ENCODE measurements around the gene INPP5D. TPM values are rescaled to one million over a fixed set of nuclear protein-coding genes. Genes with fewer than 3 reads are reported as not detected.

Gene INPP5D
- total and polyA plus RNA-seq, 2 of the 8 experiments (the other 6 are each of a cell fraction or from before 2014, with no cell fraction given): 4.5 to 7.1 TPM

- Histone ChIP-seq H2BK120ac (replicated peaks; ENCODE audit: low read depth, low read length) (no peak overlapping the region), H2BK5ac (ENCODE audit: low read depth, low read length) (no peak overlapping the region), H3K4me1 (replicated peaks in 1 of 4; ENCODE audit: control insufficient read depth in 3 of 4, insufficient read depth in 4 of 4, low read length in 3 of 4) (peaks cover 0 to 5% (median 0%) of the 10 kb centered on the region in 4 experiments; a peak in 6 of 7 replicates), H2BK15ac (ENCODE audit: low read length) (no peak overlapping the region), H2AFZ (ENCODE audit: low read length) (no peak overlapping the region), H3K27me3 (replicated peaks in 1 of 4; ENCODE audit: control insufficient read depth in 3 of 4, extremely low read depth in 1 of 4, insufficient read depth in 3 of 4, low read length in 3 of 4) (no peaks in the 10 kb centered on the region), H3K9me3 (ENCODE audit: insufficient read depth in 2 of 2, low read depth in 1 of 2, low read length in 1 of 2) (no peaks in the 10 kb centered on the region), H3K14ac (ENCODE audit: insufficient read length) (no peak overlapping the region), H3K36me3 (ENCODE audit: control insufficient read depth in 2 of 4, insufficient read depth in 4 of 4, low read length in 3 of 4) (no peaks in the 10 kb centered on the region; a peak in 2 of 8 replicates), H3K56ac (replicated peaks; ENCODE audit: insufficient read length, low read depth, low read length) (no peak overlapping the region), H3K79me1 (ENCODE audit: low read depth, low read length) (no peaks in the 10 kb centered on the region), H3K18ac (ENCODE audit: extremely low read depth, low read length) (no peak overlapping the region), H3K27ac (ENCODE audit: low read depth, low read length) (no peak overlapping the region), H2BK20ac (ENCODE audit: low read length) (0 out of 2 replicates have a peak overlapping the region, but pooled peaks have one; percentile 15), H4K20me1 (replicated peaks in 1 of 2; ENCODE audit: control insufficient read depth in 1 of 2, insufficient read depth in 2 of 2, low read length in 2 of 2) (no peaks in the 10 kb centered on the region), H4K5ac (ENCODE audit: insufficient read length, low read depth, low read length) (no peak overlapping the region), H2BK12ac (ENCODE audit: low read depth, low read length) (no peak overlapping the region), H3K23ac (ENCODE audit: insufficient read length) (no peak overlapping the region), H2AK5ac (ENCODE audit: low read depth, low read length) (no peak overlapping the region; the same call in 1 of the 2 replicates), H3K4me2 (ENCODE audit: insufficient read depth in 1 of 2, low read depth in 2 of 2, low read length in 2 of 2) (no peak overlapping the region), H3K4me3 (ENCODE audit: extremely low read depth in 1 of 4, insufficient read depth in 2 of 4, low read depth in 3 of 4, low read length in 4 of 4) (no peak overlapping the region), H4K8ac (ENCODE audit: extremely low read depth, insufficient read depth, low read length) (peak overlapping the region; percentile 38; the same call in 1 of the 2 replicates), H4K91ac (replicated peaks; ENCODE audit: insufficient read length, low read length) (no peak overlapping the region), H3K79me2 (ENCODE audit: control insufficient read depth in 1 of 2, insufficient read depth in 2 of 2, low read length in 2 of 2) (no peaks in the 10 kb centered on the region), H3K23me2 (ENCODE audit: low read depth, low read length) (no peaks in the 10 kb centered on the region), H3K4ac (replicated peaks; ENCODE audit: insufficient read length, low read depth, low read length) (no peak overlapping the region), H3K9ac (replicated peaks in 1 of 4; ENCODE audit: extremely low read depth in 1 of 4, low read depth in 3 of 4, low read length in 3 of 4) (no peak overlapping the region)
- CTCF ChIA-PET (ENCODE audit: partially characterized antibody): interaction anchor here (1.1 kb wide), 1 partner anchor 9 kb away, joined by 5 read pairs; no protein-coding TSS in a partner anchor
- no peak for DNase-seq (ENCODE audit: low read depth in 1 of 2, low spot score in 2 of 2)
- TF ChIP-seq CHD1 (IDR thresholded peaks at IDR 0.05; ENCODE audit: low read depth, low read length) (no peak), FOSL1 (IDR thresholded peaks at IDR 0.05; ENCODE audit: insufficient read depth, low read depth, low read length) (no peak), POLR2AphosphoS5 (IDR thresholded peaks at IDR 0.05; ENCODE audit: low read depth, low read length) (no peak), BRCA1 (IDR thresholded peaks at IDR 0.05; ENCODE audit: low read depth, low read length) (no peak), JUND (IDR thresholded peaks at IDR 0.05; ENCODE audit: low read length) (no peak)
- FAIRE-seq: no peak
- POLR2A ChIA-PET (ENCODE audit: partially characterized antibody): no interaction called here
- 87% methylated on average over 20 of the region's 20 CpGs; no CpG with 5 or more reads in 1 of the 2 experiments for WGBS, 2 experiments (ENCODE audit: extremely low coverage in 1 of 2, insufficient coverage in 1 of 2, insufficient read length in 1 of 2, insufficient replicate concordance in 2 of 2, low coverage in 1 of 2, low lambda C conversion rate in 2 of 2, missing lambda C conversion rate in 1 of 2)
Observed at GRCh38 chr2:233125455-233126065, 65.4 kb downstream of the INPP5D start.

Data from H1 (cell line).